RKO (cell line): ENCODE measurements around the gene BCAS4.
"Not testable (repeated sequence)": the region's sequence is repeated elsewhere in the genome, so short reads cannot be mapped to it uniquely, and the experiment has no call there.

Experiments used
- DNase-seq: peaks from one replicate; pipeline ENCODE4 v3.0.0-alpha.2; 2016; ENCODE audit warnings: low spot score

Gene BCAS4

GRCh38 chr20:50876063-50876685, 81.3 kb downstream of the BCAS4 start:
- DNase-seq: no peak

GRCh38 chr20:50876816-50877215, 82.0 kb downstream of the BCAS4 start:
- DNase-seq: no peak

GRCh38 chr20:50877232-50877743, 82.4 kb downstream of the BCAS4 start:
- DNase-seq: no peak

- DNase-seq: no peak
Observed at GRCh38 chr20:50879649-50880550, 85.0 kb downstream of the BCAS4 start.

- not testable (repeated sequence) for DNase-seq
Observed at GRCh38 chr20:50881759-50882424, 87.0 kb downstream of the BCAS4 start.

- no peak for DNase-seq
Observed at GRCh38 chr20:50883856-50884255, 89.0 kb downstream of the BCAS4 start.

- DNase-seq: no peak
Observed at GRCh38 chr20:50885068-50885467, 90.2 kb downstream of the BCAS4 start.

GRCh38 chr20:50885781-50886180, 90.9 kb downstream of the BCAS4 start:
- no peak for DNase-seq

- no peak for DNase-seq
Observed at GRCh38 chr20:50886184-50886790, 91.4 kb downstream of the BCAS4 start.

- no peak for DNase-seq
Observed at GRCh38 chr20:50887576-50887975, 92.7 kb downstream of the BCAS4 start.

GRCh38 chr20:50891138-50891537, 96.3 kb downstream of the BCAS4 start:
- no peak for DNase-seq

- no peak for DNase-seq
Observed at GRCh38 chr20:50892394-50892793, 97.5 kb downstream of the BCAS4 start.

- DNase-seq: no peak
Observed at GRCh38 chr20:50893620-50894019, 98.8 kb downstream of the BCAS4 start.

GRCh38 chr20:50895111-50895830, 100.4 kb downstream of the BCAS4 start:
- DNase-seq: no peak

GRCh38 chr20:50898475-50898874, 103.6 kb downstream of the BCAS4 start:
- DNase-seq: no peak

GRCh38 chr20:50900261-50900660, 105.4 kb downstream of the BCAS4 start:
- no peak for DNase-seq

- DNase-seq: no peak
Observed at GRCh38 chr20:50901301-50901700, 106.4 kb downstream of the BCAS4 start.

- no peak for DNase-seq
Observed at GRCh38 chr20:50903353-50904051, 108.6 kb downstream of the BCAS4 start.

GRCh38 chr20:50904067-50904570, 109.3 kb downstream of the BCAS4 start:
- DNase-seq: no peak

GRCh38 chr20:50909413-50909812, 114.6 kb downstream of the BCAS4 start:
- no peak for DNase-seq

- no peak for DNase-seq
Observed at GRCh38 chr20:50911030-50911429, 116.2 kb downstream of the BCAS4 start.
